GM23248 (cell line): ENCODE data around the gene CALY. TPM values are rescaled to one million over a fixed set of nuclear protein-coding genes. Genes with fewer than 3 reads are reported as not detected.

Source experiments
- DNase-seq: peaks from one replicate; pipeline ENCODE4 v3.0.0-alpha.2; 2015
- H2AFZ ChIP-seq: fragments of 200-600 bp; sonication (generic); 2 replicates; pipeline ENCODE4 v1.6.1; 2016; ENCODE audit warnings: antibody characterized with exemption
- H3F3A ChIP-seq: fragments of 200-600 bp; sonication (generic); 2 replicates; pipeline ENCODE4 v1.6.1; 2016; ENCODE audit warnings: mild to moderate bottlenecking, antibody characterized with exemption, mixed run types; ENCODE audit not compliant: insufficient read depth
- H3K27ac ChIP-seq: fragments of 200-600 bp; sonication (generic); 2 replicates; pipeline ENCODE4 v1.5.1; 2016; ENCODE audit warnings: mild to moderate bottlenecking
- H3K27me3 ChIP-seq: fragments of 200-600 bp; sonication (generic); replicated peaks from 2 replicates; pipeline ENCODE4 v1.6.1; 2016; ENCODE audit warnings: mild to moderate bottlenecking; ENCODE audit not compliant: insufficient read depth
- H3K36me3 ChIP-seq: fragments of 200-600 bp; sonication (generic); 2 replicates; pipeline ENCODE4 v1.6.1; 2016; ENCODE audit warnings: low read depth, mild to moderate bottlenecking
- H3K4me1 ChIP-seq: fragments of 200-600 bp; sonication (generic); 2 replicates; pipeline ENCODE4 v1.6.1; 2016; ENCODE audit warnings: mild to moderate bottlenecking; ENCODE audit not compliant: insufficient read depth
- H3K4me2 ChIP-seq: fragments of 200-600 bp; sonication (generic); one replicate; pipeline ENCODE4 v1.6.1; 2016; ENCODE audit warnings: mild to moderate bottlenecking; ENCODE audit not compliant: unreplicated experiment
- H3K4me3 ChIP-seq: fragments of 200-600 bp; sonication (generic); 2 replicates; pipeline ENCODE4 v1.5.1; 2016; ENCODE audit warnings: mild to moderate bottlenecking
- H3K79me2 ChIP-seq: fragments of 200-600 bp; sonication (generic); 2 replicates; pipeline ENCODE4 v1.6.1; 2016; ENCODE audit warnings: mild to moderate bottlenecking; ENCODE audit not compliant: insufficient read depth
- H3K9ac ChIP-seq: fragments of 200-600 bp; sonication (generic); 2 replicates; pipeline ENCODE4 v1.6.1; 2016; ENCODE audit warnings: mild to moderate bottlenecking
- H3K9me2 ChIP-seq: fragments of 200-600 bp; sonication (generic); 2 replicates; pipeline ENCODE4 v1.6.1; 2016; ENCODE audit warnings: mixed run types, mild to moderate bottlenecking, moderate library complexity; ENCODE audit not compliant: insufficient read depth
- H3K9me3 ChIP-seq: fragments of 200-600 bp; sonication (generic); one replicate; pipeline ENCODE4 v1.6.1; 2017; ENCODE audit warnings: low read depth
- H4K20me1 ChIP-seq: fragments of 200-600 bp; sonication (generic); 2 replicates; pipeline ENCODE4 v1.6.0; 2016; ENCODE audit not compliant: insufficient read depth
- EZH2 ChIP-seq: fragments of 200-600 bp; sonication (generic); IDR thresholded peaks from 2 replicates; pipeline ENCODE4 v1.6.1; 2018; ENCODE audit warnings: antibody characterized with exemption, mild to moderate bottlenecking; ENCODE audit not compliant: insufficient read depth, poor library complexity, severe bottlenecking
- EZH2phosphoT487 ChIP-seq: fragments of 200-600 bp; sonication (generic); IDR thresholded peaks from 2 replicates; pipeline ENCODE4 v1.6.1; 2018; ENCODE audit warnings: antibody characterized with exemption, moderate library complexity, mild to moderate bottlenecking, low read depth; ENCODE audit not compliant: insufficient read depth
- WGBS, 2 experiments: methylation state at CpG; one replicate each; pipeline ENCODE4 v1.1.6; 2015 to 2017; ENCODE audit warnings: low lambda C conversion rate in 2 of 2, low coverage in 1 of 2; ENCODE audit errors: missing lambda C conversion rate in 2 of 2; 5-methylcytosine and 5-hydroxymethylcytosine counted together
- in situ Hi-C: fragments of 300-500 bp; cut with MboI; formaldehyde crosslinking; loops from 2 replicates; pipeline ENCODE4 v1.15.0; 2020
- polyA plus RNA-seq: library from polyadenylated mRNA; unstranded; fragments of >200 nt; fragmentation: Nextera tagmentation; extraction: Ambion mirVana; gene quantifications from 2 replicates; pipeline ENCODE4 v1.2.1, GENCODE V29; 2016
- total RNA-seq: library from RNA; depleted of rRNA; stranded (reverse); fragments of >200 nt; shearing (Covaris generic); gene quantifications from 2 replicates; pipeline ENCODE4 v1.2.3, GENCODE V29; 2014

The CALY gene
- total and polyA plus RNA-seq, 2 experiments from 2014 or later, result 0.86 TPM; not detected in 1

DNA sequence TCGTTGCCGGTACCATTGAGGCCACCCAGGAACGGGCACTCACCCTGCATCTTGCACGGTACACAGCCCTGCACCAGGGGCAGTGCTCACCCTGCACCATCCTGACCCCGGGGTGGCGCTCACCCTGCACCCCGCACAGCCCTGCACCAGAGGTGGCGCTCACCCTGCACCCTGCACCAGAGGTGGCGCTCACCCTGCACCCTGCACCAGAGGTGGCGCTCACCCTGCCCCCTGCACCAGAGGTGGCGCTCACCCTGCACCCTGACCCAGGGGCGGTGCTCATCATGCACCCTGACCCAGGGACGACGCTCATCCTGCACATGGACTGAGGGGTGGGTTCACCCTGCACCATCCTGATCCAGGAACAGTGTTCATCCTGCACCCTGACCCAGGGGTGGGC lies 34.5 kb downstream of the CALY start:
- H2AFZ ChIP-seq, result no peak overlapping the region
- DNase-seq, result no peak
- H3K4me1 ChIP-seq, result peaks cover 6% of the 10 kb centered on the region
- H3K27ac ChIP-seq, result no peak overlapping the region
- H3K9ac ChIP-seq, result no peak overlapping the region
- 0 out of 2 replicates have a peak, but pooled peaks cover 3% of the 10 kb centered on the region for H3F3A ChIP-seq
- H3K79me2 ChIP-seq, result peaks cover 67% of the 10 kb centered on the region
- WGBS, 2 experiments, result 99% methylated on average over 10 to 14 of the region's 14 CpGs
- H3K36me3 ChIP-seq, result peaks cover 19% of the 10 kb centered on the region; the same call in 1 of the 2 replicates
- H3K9me3 ChIP-seq, result no peaks in the 10 kb centered on the region
- TF ChIP-seq EZH2 (no peak), EZH2phosphoT487 (no peak)
- H3K4me3 ChIP-seq, result no peak overlapping the region
- H4K20me1 ChIP-seq, result no peaks in the 10 kb centered on the region; the same call in 1 of the 2 replicates
- H3K9me2 ChIP-seq, result no peaks in the 10 kb centered on the region
- in situ Hi-C loops, result no loop called here
- no peaks in the 10 kb centered on the region for H3K27me3 ChIP-seq
- no peak overlapping the region for H3K4me2 ChIP-seq

GRCh38 chr10:133299738-133300137 lies 37.0 kb downstream of the CALY start:
- no peak overlapping the region for H3K4me3 ChIP-seq
- no peak overlapping the region for H2AFZ ChIP-seq
- H3K4me1 ChIP-seq, result no peaks in the 10 kb centered on the region
- TF ChIP-seq EZH2 (no peak), EZH2phosphoT487 (no peak)
- H3K27ac ChIP-seq, result no peak overlapping the region
- DNase-seq, result no peak
- 91% methylated on average over 14 of the region's 14 CpGs for WGBS, 2 experiments
- no peaks in the 10 kb centered on the region for H3K9me2 ChIP-seq
- H3K9me3 ChIP-seq, result no peaks in the 10 kb centered on the region
- peaks cover 42% of the 10 kb centered on the region for H3K79me2 ChIP-seq
- H4K20me1 ChIP-seq, result no peaks in the 10 kb centered on the region
- H3K9ac ChIP-seq, result no peak overlapping the region
- in situ Hi-C loops, result no loop called here
- no peaks in the 10 kb centered on the region for H3K27me3 ChIP-seq
- no peak overlapping the region for H3K4me2 ChIP-seq
- H3F3A ChIP-seq, result 0 out of 2 replicates have a peak, but pooled peaks cover under 1% of the 10 kb centered on the region
- H3K36me3 ChIP-seq, result peaks cover 27% of the 10 kb centered on the region; the same call in 1 of the 2 replicates

DNA sequence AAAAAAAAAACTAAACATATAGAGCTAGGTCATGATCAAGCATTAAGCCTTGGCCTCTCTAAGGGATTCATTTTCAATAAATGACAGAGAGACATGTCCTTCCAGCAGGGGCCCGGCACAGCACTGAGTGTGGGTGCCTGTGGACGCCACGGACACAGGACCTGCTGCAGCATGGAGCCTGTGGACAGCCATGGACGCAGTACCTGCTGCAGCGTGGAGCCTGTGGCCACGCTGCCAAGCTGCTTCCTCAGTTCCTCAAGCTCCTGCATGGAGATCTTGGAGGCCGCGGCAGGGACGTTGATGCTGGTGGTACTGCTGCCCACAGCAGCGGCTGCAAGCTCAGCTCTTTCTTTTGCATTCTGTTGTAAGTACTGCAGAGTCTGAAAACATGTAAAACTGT lies 37.5 kb downstream of the CALY start:
- in situ Hi-C loops, result no loop called here
- H3K4me1 ChIP-seq, result no peaks in the 10 kb centered on the region
- DNase-seq, result no peak

GRCh38 chr10:133298466-133298865 lies 38.2 kb downstream of the CALY start:
- H3K27me3 ChIP-seq, result no peaks in the 10 kb centered on the region
- in situ Hi-C loops, result no loop called here
- no peak overlapping the region for H3K4me3 ChIP-seq
- H3K36me3 ChIP-seq, result peaks cover 27% of the 10 kb centered on the region; the same call in 1 of the 2 replicates
- peaks cover 2% of the 10 kb centered on the region; the same call in 1 of the 2 replicates for H3K4me1 ChIP-seq
- no peak overlapping the region for H2AFZ ChIP-seq
- no peak for DNase-seq
- H3K9ac ChIP-seq, result no peak overlapping the region
- H3F3A ChIP-seq, result 0 out of 2 replicates have a peak, but pooled peaks cover 7% of the 10 kb centered on the region
- WGBS, 2 experiments, result 87 to 88% methylated on average over 14 of the region's 14 CpGs
- H3K9me3 ChIP-seq, result no peaks in the 10 kb centered on the region
- no peaks in the 10 kb centered on the region for H3K9me2 ChIP-seq
- no peak overlapping the region for H3K4me2 ChIP-seq
- H3K79me2 ChIP-seq, result peaks cover 29% of the 10 kb centered on the region
- H3K27ac ChIP-seq, result no peak overlapping the region
- no peaks in the 10 kb centered on the region for H4K20me1 ChIP-seq
- TF ChIP-seq EZH2 (no peak), EZH2phosphoT487 (no peak)

More for the DNA sequence above, 37.5 kb downstream of the CALY start:
- H3K9me3 ChIP-seq, result no peaks in the 10 kb centered on the region
- H3K4me2 ChIP-seq, result no peak overlapping the region
- no peaks in the 10 kb centered on the region for H4K20me1 ChIP-seq
- no peak overlapping the region for H3K4me3 ChIP-seq
- H3K9ac ChIP-seq, result no peak overlapping the region
- WGBS, 2 experiments, result 96 to 98% methylated on average over 10 of the region's 10 CpGs
- H3K27me3 ChIP-seq, result no peaks in the 10 kb centered on the region
- H3K36me3 ChIP-seq, result peaks cover 27% of the 10 kb centered on the region; the same call in 1 of the 2 replicates
- no peaks in the 10 kb centered on the region for H3K9me2 ChIP-seq
- TF ChIP-seq EZH2 (no peak), EZH2phosphoT487 (no peak)
- peaks cover 37% of the 10 kb centered on the region for H3K79me2 ChIP-seq
- no peak overlapping the region for H3K27ac ChIP-seq
- no peak overlapping the region for H2AFZ ChIP-seq
- 0 out of 2 replicates have a peak, but pooled peaks cover 6% of the 10 kb centered on the region for H3F3A ChIP-seq

GRCh38 chr10:133297504-133297903 lies 39.2 kb downstream of the CALY start:
- H3K4me1 ChIP-seq, result peaks cover 11% of the 10 kb centered on the region
- TF ChIP-seq EZH2, result no peak
- TF ChIP-seq EZH2phosphoT487, result no peak
- no peak overlapping the region for H3K4me3 ChIP-seq
- no peak overlapping the region for H3K4me2 ChIP-seq
- no peaks in the 10 kb centered on the region for H3K9me2 ChIP-seq
- H3K36me3 ChIP-seq, result peaks cover 27% of the 10 kb centered on the region; the same call in 1 of the 2 replicates
- H3K79me2 ChIP-seq, result peaks cover 19% of the 10 kb centered on the region
- DNase-seq, result no peak
- peaks cover 7% of the 10 kb centered on the region; the same call in 1 of the 2 replicates for H3F3A ChIP-seq
- in situ Hi-C loops, result no loop called here
- H2AFZ ChIP-seq, result no peak overlapping the region
- no peaks in the 10 kb centered on the region for H3K27me3 ChIP-seq
- 92% methylated on average over 10 of the region's 10 CpGs for WGBS, 2 experiments
- H4K20me1 ChIP-seq, result no peaks in the 10 kb centered on the region
- H3K9ac ChIP-seq, result no peak overlapping the region
- H3K9me3 ChIP-seq, result no peaks in the 10 kb centered on the region
- H3K27ac ChIP-seq, result no peak overlapping the region
